ENCODE results near the gene NDUFB10. TPM values are rescaled to one million over a fixed set of nuclear protein-coding genes. Genes with fewer than 3 reads are reported as not detected.

The NDUFB10 gene
- total RNA-seq, 4 donors from 2014 or later: 249 to 381 (median 295) TPM

- no peaks in the 10 kb centered on the region for H3K9me3 ChIP-seq
- intact Hi-C loops (cut with DNase I): no loop called here
- no peak overlapping the region for H3K27ac ChIP-seq (replicated peaks in 1 of 4)
- WGBS: 68% methylated on average over 5 of the region's 5 CpGs
- peaks cover 3 to 19% (median 13%) of the 10 kb centered on the region in 4 donors for H3K4me1 ChIP-seq
- no peak for DNase-seq (ENCODE audit: extremely low spot score)
- no peaks in the 10 kb centered on the region for H3K36me3 ChIP-seq
- no peak overlapping the region for H3K4me3 ChIP-seq
- H3K27me3 ChIP-seq: peaks cover 0 to 65% (median 25%) of the 10 kb centered on the region in 4 donors
- TF ChIP-seq POLR2AphosphoS5 (IDR thresholded peaks at IDR 0.05) (no peak), CTCF (IDR thresholded peaks at IDR 0.05) (no peak), EP300 (IDR thresholded peaks at IDR 0.05) (no peak), POLR2A (IDR thresholded peaks at IDR 0.05; ENCODE audit: low read depth) (no peak)
Measured at GRCh38 chr16:1924095-1924494, 35.2 kb upstream of the NDUFB10 start.

GRCh38 chr16:1926271-1926670, 33.1 kb upstream of the NDUFB10 start:
- DNase-seq (ENCODE audit: extremely low spot score): no peak
- peaks cover 7 to 29% (median 22%) of the 10 kb centered on the region in 4 donors for H3K4me1 ChIP-seq
- peaks cover 0 to 43% (median 13%) of the 10 kb centered on the region in 4 donors for H3K27me3 ChIP-seq
- 46% methylated on average over 9 of the region's 11 CpGs for WGBS
- no peaks in the 10 kb centered on the region for H3K9me3 ChIP-seq
- H3K27ac ChIP-seq (replicated peaks in 1 of 4): no peak overlapping the region
- TF ChIP-seq EP300 (IDR thresholded peaks at IDR 0.05) (no peak), POLR2A (IDR thresholded peaks at IDR 0.05; ENCODE audit: low read depth) (no peak), CTCF (IDR thresholded peaks at IDR 0.05) (no peak), POLR2AphosphoS5 (IDR thresholded peaks at IDR 0.05) (no peak)
- intact Hi-C loops (cut with DNase I): no loop called here
- H3K4me3 ChIP-seq: no peak overlapping the region
- no peaks in the 10 kb centered on the region for H3K36me3 ChIP-seq

- Histone ChIP-seq H3K9me3 (no peaks in the 10 kb centered on the region), H3K27me3 (peaks cover 0 to 32% (median 0%) of the 10 kb centered on the region in 4 donors), H3K36me3 (no peaks in the 10 kb centered on the region), H3K27ac (replicated peaks in 1 of 4) (peak overlapping the region; percentile 81 to 86 (median 83)), H3K4me3 (peak overlapping the region; percentile 74 to 76 (median 76)), H3K4me1 (peaks cover 7 to 19% (median 13%) of the 10 kb centered on the region in 4 donors)
- WGBS: 10% methylated on average over 5 of the region's 11 CpGs
- no peak for DNase-seq (ENCODE audit: extremely low spot score)
- intact Hi-C loops (cut with DNase I): loop anchor here (2.0 kb wide), 1 partner anchor 68 kb away; no protein-coding TSS in a partner anchor
- TF ChIP-seq POLR2A (IDR thresholded peaks at IDR 0.05; ENCODE audit: low read depth) (no peak), EP300 (IDR thresholded peaks at IDR 0.05) (no peak), POLR2AphosphoS5 (IDR thresholded peaks at IDR 0.05) (no peak), CTCF (IDR thresholded peaks at IDR 0.05) (no peak)
Measured at GRCh38 chr16:1929105-1929504, 30.2 kb upstream of the NDUFB10 start.

GRCh38 chr16:1929578-1930337, 29.6 kb upstream of the NDUFB10 start:
- peak overlapping the region; percentile 74 to 76 (median 76) for H3K4me3 ChIP-seq
- H3K4me1 ChIP-seq: peaks cover 7 to 19% (median 12%) of the 10 kb centered on the region in 4 donors
- H3K36me3 ChIP-seq: no peaks in the 10 kb centered on the region
- peak; percentile 96 for DNase-seq (ENCODE audit: extremely low spot score)
- WGBS: 23% methylated on average over 16 of the region's 70 CpGs
- H3K9me3 ChIP-seq: no peaks in the 10 kb centered on the region
- TF ChIP-seq CTCF (IDR thresholded peaks at IDR 0.05) (peak; percentile 100), POLR2A (IDR thresholded peaks at IDR 0.05; ENCODE audit: low read depth) (no peak), POLR2AphosphoS5 (IDR thresholded peaks at IDR 0.05) (peak in 1 of 2 donors; percentile 80), EP300 (IDR thresholded peaks at IDR 0.05) (no peak)
- intact Hi-C loops (cut with DNase I): loop anchor here (2.0 kb wide), 1 partner anchor 69 kb away; no protein-coding TSS in a partner anchor
- H3K27me3 ChIP-seq: peaks cover 0 to 25% (median 0%) of the 10 kb centered on the region in 4 donors
- H3K27ac ChIP-seq (replicated peaks in 1 of 4): peak overlapping the region; percentile 81 to 86 (median 83)

All from esophagus muscularis mucosa (tissue), 4 donors.